GM10248 (cell line): ENCODE data around the gene RFX1.

Experiments used
- CTCF ChIA-PET: fragments of 300-600 bp; sonication (Branson Sonifier 250); formaldehyde crosslinking; extraction: SDS; loops from one replicate; lab custom pipeline; 2021; ENCODE audit warnings: antibody characterized with exemption; lab: Yijun Ruan, JAX
- POLR2A ChIA-PET: fragments of 350-650 bp; sonication (Branson Sonifier 250); formaldehyde crosslinking; extraction: SDS; loops from one replicate; lab custom pipeline; 2020; ENCODE audit warnings: antibody characterized with exemption; lab: Yijun Ruan, JAX
- DNase-seq: peaks from one replicate; pipeline ENCODE4 v3.0.0; 2012; ENCODE audit errors: extremely low spot score
- TF ChIP-seq, protein P1 (sequence below): IDR thresholded peaks from 2 replicates; pipeline ENCODE4 v1.5.1; 2012; ENCODE audit warnings: mild to moderate bottlenecking, low read depth; ENCODE audit errors: extremely low read depth, missing control alignments, control extremely low read depth

RFX1 gene

DNA sequence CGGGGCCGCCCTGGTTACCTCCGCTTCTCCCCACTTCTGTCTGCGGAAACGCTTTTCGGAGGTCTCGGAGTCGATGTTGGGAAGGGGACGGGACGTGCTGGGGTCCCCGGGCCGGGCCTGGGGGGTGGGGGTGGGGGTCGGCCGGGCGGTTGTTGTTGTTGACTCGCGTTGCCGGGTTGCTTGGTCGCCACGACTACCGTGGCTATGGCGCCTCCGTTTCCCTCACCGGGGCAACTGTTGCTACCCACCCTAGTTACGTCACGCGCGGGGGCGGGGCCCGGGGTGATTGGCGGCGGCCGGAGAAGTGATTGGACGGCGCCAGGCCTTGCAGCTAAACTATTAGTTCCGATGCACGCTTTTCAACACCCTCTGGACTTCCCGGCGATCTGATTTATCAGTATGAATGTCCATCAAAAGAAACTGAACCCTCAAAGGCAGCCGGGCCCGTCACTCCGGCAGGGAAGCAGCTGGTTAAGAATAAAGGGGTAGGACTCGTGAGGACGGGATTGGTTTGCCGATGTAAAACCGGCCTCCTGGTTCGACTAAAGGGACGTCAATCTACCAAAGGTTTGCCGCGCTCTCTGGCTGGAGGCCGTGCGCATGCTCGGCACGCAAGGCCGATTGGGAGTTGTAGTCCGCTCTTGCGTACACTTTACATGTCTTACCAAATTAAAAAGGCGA lies at the start of gene RFX1:
Gene RFX1 (minus strand): TSS at position 236 of the 681 bp plus-strand sequence. CDS start 12,477 bp downstream, outside the sequence.
- DNase-seq, result peak; percentile 92
- TF ChIP-seq, protein P1, sequence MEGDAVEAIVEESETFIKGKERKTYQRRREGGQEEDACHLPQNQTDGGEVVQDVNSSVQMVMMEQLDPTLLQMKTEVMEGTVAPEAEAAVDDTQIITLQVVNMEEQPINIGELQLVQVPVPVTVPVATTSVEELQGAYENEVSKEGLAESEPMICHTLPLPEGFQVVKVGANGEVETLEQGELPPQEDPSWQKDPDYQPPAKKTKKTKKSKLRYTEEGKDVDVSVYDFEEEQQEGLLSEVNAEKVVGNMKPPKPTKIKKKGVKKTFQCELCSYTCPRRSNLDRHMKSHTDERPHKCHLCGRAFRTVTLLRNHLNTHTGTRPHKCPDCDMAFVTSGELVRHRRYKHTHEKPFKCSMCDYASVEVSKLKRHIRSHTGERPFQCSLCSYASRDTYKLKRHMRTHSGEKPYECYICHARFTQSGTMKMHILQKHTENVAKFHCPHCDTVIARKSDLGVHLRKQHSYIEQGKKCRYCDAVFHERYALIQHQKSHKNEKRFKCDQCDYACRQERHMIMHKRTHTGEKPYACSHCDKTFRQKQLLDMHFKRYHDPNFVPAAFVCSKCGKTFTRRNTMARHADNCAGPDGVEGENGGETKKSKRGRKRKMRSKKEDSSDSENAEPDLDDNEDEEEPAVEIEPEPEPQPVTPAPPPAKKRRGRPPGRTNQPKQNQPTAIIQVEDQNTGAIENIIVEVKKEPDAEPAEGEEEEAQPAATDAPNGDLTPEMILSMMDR, result no peak
- ChIA-PET CTCF (interaction anchor here (1.0 to 2.4 kb wide), 6 partner anchors 15 to 172 kb away, joined by 3 to 7 read pairs (median 3); partner anchors contain the start of gene IL27RA), POLR2A (interaction anchor here (0.6 to 1.4 kb wide), 7 partner anchors 11 to 160 kb away, joined by 3 to 6 read pairs (median 4); partner anchors contain the start of genes DCAF15 and IL27RA)

DNA sequence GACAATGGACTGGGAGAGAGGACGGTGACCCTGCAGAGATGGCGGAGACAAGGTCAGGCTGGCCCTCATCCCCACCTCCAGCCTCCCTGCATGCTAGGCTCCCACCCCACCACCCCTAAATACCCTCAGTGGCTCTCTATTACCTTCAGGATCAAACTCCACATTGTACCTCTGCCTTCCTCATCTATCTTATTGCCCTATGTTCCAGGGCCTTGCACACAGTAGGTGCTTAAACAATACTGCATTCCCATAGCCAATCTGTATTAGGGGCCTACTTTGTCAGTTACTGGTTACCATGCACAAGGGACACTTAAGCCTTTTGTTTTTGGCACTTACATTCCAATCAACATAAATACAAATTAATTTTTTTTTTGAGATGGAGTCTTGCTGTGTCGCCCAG lies 49.3 kb upstream of the RFX1 start:
- TF ChIP-seq, protein P1, result no peak
- CTCF ChIA-PET, result interaction anchor here (1.0 to 12.8 kb wide), 4 partner anchors 11 to 172 kb away, joined by 3 to 169 read pairs (median 56); partner anchors contain the start of genes ASF1B and MISP3

DNA sequence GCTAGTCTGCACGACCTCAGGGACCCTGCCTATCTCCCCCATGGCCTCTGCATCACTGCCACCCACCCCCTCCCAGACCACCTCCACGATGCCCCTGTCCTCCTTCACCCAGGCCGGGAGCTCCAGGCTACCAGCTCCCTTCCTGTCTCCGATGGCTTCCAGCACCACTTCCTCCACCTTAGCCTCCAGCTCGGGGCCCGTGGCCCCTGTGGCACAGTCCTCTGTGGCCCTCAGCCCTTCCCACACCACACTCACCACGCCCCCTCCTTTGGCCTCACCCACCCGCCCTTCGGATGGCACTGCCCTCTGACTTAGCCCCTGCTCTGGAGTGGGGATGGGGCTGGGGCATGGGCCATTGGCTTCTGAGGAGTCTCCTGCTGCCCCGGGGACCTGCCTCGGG lies 48.6 kb upstream of the RFX1 start:
- ChIA-PET POLR2A (interaction anchor here (0.6 kb wide), 1 partner anchor 260 kb away, joined by 3 read pairs; the partner anchor contains the start of gene ZSWIM4), CTCF (interaction anchor here (1.2 to 12.8 kb wide), 3 partner anchors 11 to 130 kb away, joined by 3 to 169 read pairs (median 26); partner anchors contain the start of gene MISP3)
- DNase-seq, result no peak
- TF ChIP-seq, protein P1, result no peak

More for the DNA sequence above, 49.3 kb upstream of the RFX1 start:
- peak; percentile 3 for DNase-seq
- POLR2A ChIA-PET, result no interaction called here

DNA sequence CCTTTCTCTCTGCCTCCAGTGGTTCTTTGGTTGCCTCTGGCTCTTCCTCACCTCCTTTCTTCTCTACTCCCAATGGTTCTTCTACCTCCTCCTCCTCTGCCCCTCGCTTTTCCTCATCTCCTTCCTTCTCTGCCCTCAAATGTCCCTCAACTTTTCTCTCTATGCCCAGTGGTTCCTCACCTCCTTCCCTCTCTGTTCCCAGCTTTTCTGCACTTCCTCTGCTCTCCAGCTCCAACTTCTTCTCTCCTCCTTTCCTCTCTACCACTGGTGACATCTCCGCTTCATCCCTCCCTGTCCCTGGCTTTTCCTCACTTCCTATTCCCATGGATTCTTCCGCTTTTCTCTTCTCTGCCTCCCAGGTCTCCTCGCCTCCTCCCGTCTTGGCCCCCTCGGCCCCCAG lies 48.0 kb upstream of the RFX1 start:
- ChIA-PET POLR2A (no interaction called here), CTCF (interaction anchor here (1.2 to 12.8 kb wide), 3 partner anchors 10 to 129 kb away, joined by 3 to 169 read pairs (median 26); partner anchors contain the start of gene MISP3)
- DNase-seq, result no peak
- TF ChIP-seq, protein P1, result no peak

DNA sequence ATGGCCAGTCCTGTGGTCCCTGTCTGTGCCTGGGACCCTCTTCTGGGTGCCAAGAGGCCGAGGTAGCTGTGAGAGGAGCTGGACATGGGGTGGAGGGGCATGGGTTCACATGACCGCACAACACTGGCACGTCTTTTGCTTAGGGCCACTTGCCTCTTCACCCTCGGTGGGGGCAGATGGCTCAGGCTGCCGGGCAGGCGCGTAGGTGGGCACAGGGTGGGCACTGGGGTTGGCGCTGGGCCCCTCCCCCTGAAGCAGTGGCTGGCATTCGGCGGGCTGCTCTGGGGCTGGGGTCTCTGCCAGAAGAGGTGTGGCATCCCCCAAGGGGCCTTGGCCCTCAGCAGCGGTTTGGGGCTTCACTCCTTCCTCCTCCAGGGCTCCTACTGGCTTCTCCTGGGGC lies 47.4 kb upstream of the RFX1 start:
- CTCF ChIA-PET, result interaction anchor here (1.2 to 12.8 kb wide), 6 partner anchors 9 to 173 kb away, joined by 3 to 169 read pairs (median 4); partner anchors contain the start of gene MISP3
- POLR2A ChIA-PET, result no interaction called here
- DNase-seq, result no peak
- TF ChIP-seq, protein P1, result no peak

DNA sequence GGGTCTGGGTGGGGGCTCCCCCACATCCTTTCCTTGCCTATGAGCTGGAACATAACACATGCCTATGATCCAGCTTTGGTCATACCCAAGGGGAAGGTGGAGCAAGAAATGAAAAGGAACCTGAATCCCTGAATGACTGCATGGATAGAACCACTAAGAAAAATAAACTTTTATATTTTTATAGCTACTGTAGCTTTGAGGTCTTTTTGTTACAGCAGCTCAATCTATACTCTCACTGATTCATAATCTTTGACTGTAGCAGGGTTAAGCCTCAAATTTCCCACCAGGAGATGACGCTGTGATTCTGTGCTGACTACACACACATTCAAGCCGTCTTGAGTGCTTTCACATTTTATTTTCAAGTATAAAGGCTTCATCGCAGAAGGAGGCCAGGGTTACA lies 46.9 kb upstream of the RFX1 start:
- CTCF ChIA-PET, result interaction anchor here (1.3 to 12.8 kb wide), 5 partner anchors 9 to 172 kb away, joined by 3 to 169 read pairs (median 5); partner anchors contain the start of gene MISP3
- TF ChIP-seq, protein P1, result no peak
- POLR2A ChIA-PET, result interaction anchor here (0.6 kb wide), 1 partner anchor 21 kb away, joined by 4 read pairs; the partner anchor contains the start of gene IL27RA
- DNase-seq, result no peak
